ENCODE results near the gene CC2D2A.

Gene CC2D2A

DNA sequence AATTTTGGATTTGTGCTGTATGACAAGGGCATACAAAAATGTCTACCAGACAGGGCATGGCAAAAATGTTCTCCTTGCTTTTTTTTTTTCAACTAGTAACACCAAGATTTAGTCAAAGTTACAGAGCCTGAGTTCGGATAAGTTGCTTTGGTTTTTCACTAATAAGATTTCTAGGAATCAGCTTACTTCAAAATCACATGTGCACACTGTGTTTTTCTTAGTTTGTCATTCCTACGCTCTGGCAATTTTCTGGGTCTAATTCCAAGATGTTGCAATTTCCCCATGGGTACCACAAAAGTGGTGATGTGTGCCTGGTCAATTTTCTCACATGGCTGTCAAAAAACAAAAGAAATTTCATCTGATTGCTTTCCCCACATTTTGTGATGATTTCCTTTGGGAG lies 35.6 kb upstream of the CC2D2A start:
- TF ChIP-seq, protein P1, sequence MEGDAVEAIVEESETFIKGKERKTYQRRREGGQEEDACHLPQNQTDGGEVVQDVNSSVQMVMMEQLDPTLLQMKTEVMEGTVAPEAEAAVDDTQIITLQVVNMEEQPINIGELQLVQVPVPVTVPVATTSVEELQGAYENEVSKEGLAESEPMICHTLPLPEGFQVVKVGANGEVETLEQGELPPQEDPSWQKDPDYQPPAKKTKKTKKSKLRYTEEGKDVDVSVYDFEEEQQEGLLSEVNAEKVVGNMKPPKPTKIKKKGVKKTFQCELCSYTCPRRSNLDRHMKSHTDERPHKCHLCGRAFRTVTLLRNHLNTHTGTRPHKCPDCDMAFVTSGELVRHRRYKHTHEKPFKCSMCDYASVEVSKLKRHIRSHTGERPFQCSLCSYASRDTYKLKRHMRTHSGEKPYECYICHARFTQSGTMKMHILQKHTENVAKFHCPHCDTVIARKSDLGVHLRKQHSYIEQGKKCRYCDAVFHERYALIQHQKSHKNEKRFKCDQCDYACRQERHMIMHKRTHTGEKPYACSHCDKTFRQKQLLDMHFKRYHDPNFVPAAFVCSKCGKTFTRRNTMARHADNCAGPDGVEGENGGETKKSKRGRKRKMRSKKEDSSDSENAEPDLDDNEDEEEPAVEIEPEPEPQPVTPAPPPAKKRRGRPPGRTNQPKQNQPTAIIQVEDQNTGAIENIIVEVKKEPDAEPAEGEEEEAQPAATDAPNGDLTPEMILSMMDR (IDR thresholded peaks at IDR 0.05; ENCODE audit: low read length, missing control alignments), result no peak
- no peak overlapping the region for H3K4me3 ChIP-seq (replicated peaks; ENCODE audit: low read depth, low read length)
- peak; percentile 32 for DNase-seq (ENCODE audit: low read depth)

DNA sequence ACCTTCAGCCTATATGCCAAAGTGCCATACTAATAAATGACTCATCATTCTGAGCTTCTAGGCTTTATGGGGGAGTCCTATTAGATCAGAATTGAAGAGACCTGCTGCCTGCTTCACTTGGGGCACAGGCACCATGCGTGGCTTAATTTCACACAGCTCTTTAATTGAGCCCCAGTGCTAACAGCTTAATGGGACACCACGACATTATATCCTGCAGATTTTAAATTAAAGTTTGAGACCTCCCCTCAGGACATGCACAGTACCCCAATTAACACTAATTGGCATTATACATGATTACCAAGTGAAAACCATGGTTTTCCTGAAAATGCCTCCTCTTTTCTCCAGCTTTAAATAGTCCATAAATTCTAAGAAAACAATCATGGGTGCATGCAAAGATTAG lies 35.0 kb upstream of the CC2D2A start:
- TF ChIP-seq, protein P1 (IDR thresholded peaks at IDR 0.05; ENCODE audit: low read length, missing control alignments), result no peak
- no peak for DNase-seq (ENCODE audit: low read depth)
- H3K4me3 ChIP-seq (replicated peaks; ENCODE audit: low read depth, low read length), result no peak overlapping the region

DNA sequence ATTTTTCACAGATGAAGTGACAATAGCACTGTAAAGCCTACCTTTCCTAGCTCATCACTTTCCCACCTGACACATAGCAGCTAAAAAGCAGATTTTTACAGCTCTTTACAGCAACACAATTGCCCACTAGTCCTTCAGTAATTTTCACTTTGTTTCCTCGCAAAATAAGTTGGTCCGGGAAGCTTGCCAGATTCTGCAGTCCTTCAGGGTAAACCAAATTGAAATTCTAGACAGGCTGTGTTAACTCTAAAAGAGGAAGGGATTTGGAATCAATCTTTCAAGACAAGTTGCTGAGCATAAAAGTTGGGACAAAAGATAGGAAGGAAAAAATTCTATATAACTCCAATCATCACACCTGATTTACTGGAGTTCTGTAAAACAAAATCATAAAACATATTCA lies 33.2 kb upstream of the CC2D2A start:
- no peak overlapping the region for H3K4me3 ChIP-seq (replicated peaks; ENCODE audit: low read depth, low read length)
- TF ChIP-seq, protein P1 (IDR thresholded peaks at IDR 0.05; ENCODE audit: low read length, missing control alignments), result no peak
- DNase-seq (ENCODE audit: low read depth), result peak; percentile 58

DNA sequence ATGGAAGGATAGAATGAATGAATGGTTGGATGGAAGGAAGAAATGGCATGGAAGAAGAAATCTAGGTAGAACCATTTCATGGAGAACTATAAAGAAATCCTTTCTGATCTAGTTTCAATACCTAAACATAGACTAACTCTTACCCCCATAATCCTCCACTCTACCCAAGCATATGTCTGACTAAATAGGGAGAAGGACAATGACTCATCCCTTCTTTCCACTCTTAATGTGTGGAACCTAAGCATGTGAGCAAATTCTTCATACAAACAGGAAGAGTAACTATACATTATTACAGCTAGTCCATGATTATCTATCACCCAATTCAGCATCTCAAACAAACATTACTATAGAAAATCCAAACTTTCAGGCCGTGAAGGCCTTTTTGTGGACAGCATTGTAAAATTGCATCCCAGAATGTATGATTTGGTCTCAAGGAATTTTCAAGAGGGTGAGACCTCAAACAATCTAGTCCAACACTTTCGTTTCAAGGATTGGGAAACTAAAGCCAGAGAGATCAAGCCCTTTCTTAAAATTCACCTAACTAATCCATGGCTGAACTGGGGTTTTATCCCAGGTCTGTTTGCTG lies 30.6 kb upstream of the CC2D2A start:
- DNase-seq (ENCODE audit: low read depth), result no peak
- no peak overlapping the region for H3K4me3 ChIP-seq (replicated peaks; ENCODE audit: low read depth, low read length)
- TF ChIP-seq, protein P1 (IDR thresholded peaks at IDR 0.05; ENCODE audit: low read length, missing control alignments), result no peak

DNA sequence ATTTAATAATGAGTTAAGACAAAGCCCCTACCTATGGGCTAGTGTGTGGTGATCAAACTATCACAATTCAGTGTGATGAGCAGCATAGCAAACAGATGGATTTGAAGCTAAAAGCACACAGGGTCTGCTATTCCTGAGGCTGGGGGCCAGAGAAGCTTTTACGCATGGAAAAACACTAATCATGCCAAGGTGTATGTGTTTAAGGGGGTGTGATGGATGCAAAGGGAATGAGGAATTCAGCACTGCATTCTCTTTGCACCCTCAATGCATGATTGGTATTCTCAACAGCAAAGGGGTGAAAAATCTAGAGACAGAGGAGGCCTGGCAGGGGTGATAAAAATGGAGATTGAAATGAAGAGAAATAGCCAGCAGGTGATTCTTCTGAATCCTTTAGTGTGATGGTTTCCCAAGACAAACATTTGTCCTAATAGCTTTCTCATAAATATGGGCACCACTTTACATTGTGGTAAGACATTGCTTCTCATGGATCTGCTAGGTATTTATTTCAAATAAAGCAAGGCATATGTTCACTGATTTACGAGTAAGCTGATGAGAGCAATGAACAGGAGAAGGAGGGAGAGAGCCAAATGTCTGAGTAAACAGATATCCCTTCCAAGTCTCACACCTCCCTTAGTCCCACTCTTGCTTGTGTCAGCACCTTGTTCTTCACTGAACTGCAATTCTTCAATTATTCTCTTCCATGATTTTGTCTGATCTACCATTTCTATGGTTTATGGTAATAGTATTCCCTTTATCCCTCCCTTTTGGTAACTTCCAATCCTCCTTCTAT lies 26.1 kb upstream of the CC2D2A start:
- TF ChIP-seq, protein P1 (IDR thresholded peaks at IDR 0.05; ENCODE audit: low read length, missing control alignments), result no peak
- no peak overlapping the region for H3K4me3 ChIP-seq (replicated peaks; ENCODE audit: low read depth, low read length)
- no peak for DNase-seq (ENCODE audit: low read depth)

DNA sequence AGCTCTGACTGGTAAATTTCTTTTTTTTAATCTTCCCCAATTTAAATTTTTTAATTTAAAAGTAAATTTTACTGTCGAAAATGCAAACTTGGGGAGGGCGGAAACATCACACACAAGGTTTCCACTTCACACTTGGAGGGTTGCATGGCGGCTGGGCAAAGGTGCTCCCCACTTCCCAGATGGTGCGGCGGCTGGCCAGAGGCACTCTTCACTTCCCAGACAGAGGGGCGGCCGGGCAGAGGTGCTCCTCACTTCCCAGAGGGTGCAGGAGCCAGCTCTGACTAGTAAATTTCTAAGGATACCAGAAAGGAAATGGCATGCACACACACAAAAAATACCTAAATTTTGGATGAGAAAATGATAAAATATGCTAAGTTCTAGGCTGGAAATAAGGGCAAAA lies 25.4 kb upstream of the CC2D2A start:
- TF ChIP-seq, protein P1 (IDR thresholded peaks at IDR 0.05; ENCODE audit: low read length, missing control alignments), result no peak
- no peak overlapping the region for H3K4me3 ChIP-seq (replicated peaks; ENCODE audit: low read depth, low read length)
- no peak for DNase-seq (ENCODE audit: low read depth)
